ENCODE data around the gene ARMH2. TPM values are rescaled to one million over a fixed set of nuclear protein-coding genes. Genes with fewer than 3 reads are reported as not detected.

Gene ARMH2
- total RNA-seq, 1 donor: not detected

DNA sequence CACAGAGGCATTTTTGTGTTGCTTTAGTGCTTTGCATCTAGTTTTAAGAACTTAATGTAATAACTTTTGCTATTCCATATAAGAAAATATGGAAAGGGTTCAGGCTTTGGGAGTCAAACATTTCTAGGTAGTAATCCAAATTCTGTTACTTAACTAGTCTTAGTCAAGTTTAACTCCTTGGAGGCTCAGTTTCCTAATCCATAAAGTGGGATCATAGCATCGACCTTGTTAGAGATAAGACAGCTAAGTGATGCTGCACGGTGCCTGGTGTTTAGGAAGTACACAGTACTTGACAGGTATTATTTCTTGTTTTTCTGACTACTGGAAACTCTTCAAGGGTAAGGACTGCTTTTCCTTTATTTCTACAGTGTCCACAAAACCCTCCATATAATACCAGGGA is 24.5 kb upstream of the ARMH2 start:
- TF ChIP-seq, protein P1, sequence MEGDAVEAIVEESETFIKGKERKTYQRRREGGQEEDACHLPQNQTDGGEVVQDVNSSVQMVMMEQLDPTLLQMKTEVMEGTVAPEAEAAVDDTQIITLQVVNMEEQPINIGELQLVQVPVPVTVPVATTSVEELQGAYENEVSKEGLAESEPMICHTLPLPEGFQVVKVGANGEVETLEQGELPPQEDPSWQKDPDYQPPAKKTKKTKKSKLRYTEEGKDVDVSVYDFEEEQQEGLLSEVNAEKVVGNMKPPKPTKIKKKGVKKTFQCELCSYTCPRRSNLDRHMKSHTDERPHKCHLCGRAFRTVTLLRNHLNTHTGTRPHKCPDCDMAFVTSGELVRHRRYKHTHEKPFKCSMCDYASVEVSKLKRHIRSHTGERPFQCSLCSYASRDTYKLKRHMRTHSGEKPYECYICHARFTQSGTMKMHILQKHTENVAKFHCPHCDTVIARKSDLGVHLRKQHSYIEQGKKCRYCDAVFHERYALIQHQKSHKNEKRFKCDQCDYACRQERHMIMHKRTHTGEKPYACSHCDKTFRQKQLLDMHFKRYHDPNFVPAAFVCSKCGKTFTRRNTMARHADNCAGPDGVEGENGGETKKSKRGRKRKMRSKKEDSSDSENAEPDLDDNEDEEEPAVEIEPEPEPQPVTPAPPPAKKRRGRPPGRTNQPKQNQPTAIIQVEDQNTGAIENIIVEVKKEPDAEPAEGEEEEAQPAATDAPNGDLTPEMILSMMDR (IDR thresholded peaks at IDR 0.05; ENCODE audit: insufficient read depth, low read length): no peak
- H3K4me3 ChIP-seq (ENCODE audit: low read depth, low read length): no peak overlapping the region

DNA sequence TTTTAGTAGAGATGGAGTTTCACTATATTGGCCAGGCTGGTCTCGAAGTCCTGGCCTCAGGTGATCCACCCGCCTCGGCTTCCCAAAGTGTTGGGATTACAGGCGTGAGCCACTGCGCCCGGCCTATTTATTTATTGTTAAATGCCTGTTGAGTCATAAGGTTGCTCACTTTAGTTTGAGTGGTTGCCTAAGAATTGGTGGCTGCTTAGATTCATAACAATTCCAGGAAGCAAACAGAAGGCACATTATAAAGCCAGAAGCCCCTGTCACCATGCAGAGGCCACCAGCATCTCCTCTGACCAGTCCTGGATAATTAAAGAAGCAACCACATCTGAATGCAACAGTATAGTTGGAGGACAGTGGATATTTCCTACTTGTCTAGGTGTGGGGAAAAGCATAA is 24.0 kb upstream of the ARMH2 start:
- TF ChIP-seq, protein P1 (IDR thresholded peaks at IDR 0.05; ENCODE audit: insufficient read depth, low read length): no peak
- H3K4me3 ChIP-seq (ENCODE audit: low read depth, low read length): no peak overlapping the region
- DNase-seq (ENCODE audit: low read depth): no peak

More for the DNA sequence above, 24.5 kb upstream of the ARMH2 start:
- DNase-seq (ENCODE audit: low read depth): no peak

DNA sequence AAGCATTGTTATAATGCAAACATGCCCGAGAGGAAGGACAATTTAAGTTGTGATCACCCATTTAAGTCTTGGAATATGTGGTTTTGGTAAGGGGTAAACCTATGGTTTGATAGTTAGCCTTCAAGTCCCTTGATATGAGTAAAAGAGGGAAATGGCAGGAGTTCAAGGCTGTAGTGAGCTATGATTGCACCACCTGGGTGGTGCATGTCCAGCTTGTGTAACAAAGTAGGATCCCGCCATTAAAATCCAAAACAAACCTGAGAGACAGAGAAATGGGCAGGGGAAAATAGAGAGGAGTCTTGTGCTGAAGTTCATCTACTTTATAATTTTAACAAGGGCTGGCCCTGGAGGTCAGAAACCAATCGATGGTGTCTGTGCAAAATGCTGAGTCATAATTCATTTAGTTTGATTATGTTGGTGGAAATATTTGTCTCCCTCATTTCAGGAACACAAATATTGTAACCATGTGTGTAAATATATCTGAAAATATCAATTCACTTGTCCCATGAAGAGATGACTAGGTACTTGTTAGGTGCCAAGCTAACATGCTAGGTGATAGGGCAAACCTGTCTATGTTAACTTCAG is 23.2 kb upstream of the ARMH2 start:
- H3K4me3 ChIP-seq (ENCODE audit: low read depth, low read length): no peak overlapping the region
- TF ChIP-seq, protein P1 (IDR thresholded peaks at IDR 0.05; ENCODE audit: insufficient read depth, low read length): no peak
- no peak for DNase-seq (ENCODE audit: low read depth)

DNA sequence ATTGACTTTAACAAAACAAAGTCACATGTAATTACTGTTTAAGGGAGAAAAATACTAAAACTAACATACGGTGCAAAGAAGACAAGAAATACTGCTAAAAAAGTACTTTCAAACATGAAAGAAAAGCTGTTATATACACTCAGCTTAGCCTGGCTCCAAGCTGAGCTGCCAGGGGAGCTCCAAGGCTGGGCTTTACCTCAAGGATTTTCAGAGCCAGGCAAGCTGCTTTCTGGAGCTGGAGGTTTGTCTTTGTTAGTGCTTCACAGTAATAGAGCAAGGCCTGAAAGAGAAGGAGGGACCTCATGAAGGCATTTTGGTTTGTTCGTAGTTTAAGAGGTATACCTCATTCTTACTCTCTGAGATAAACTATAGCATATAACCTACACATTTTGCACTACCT is 19.6 kb upstream of the ARMH2 start:
- TF ChIP-seq, protein P1 (IDR thresholded peaks at IDR 0.05; ENCODE audit: insufficient read depth, low read length): no peak
- no peak overlapping the region for H3K4me3 ChIP-seq (ENCODE audit: low read depth, low read length)
- DNase-seq (ENCODE audit: low read depth): no peak

DNA sequence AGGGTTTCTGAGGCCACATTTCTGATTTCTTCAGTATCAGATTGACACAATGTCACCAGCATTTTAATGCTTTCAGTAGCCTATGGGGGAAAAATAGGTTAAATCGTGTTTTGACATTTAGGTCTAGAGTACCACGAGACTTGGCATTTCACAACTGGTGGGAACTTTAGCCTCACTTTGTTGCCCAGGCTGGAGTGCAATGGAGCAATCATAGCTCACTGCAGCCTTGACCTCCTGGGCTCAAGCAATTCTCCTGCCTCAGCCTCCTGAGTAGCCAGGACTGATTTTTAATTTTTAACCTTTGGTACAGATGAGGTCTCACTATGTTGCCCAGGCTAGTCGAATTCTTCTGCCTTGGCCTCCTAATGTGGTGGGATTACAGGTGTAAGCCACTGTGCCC is 11.0 kb upstream of the ARMH2 start:
- TF ChIP-seq, protein P1 (IDR thresholded peaks at IDR 0.05; ENCODE audit: insufficient read depth, low read length): no peak
- no peak overlapping the region for H3K4me3 ChIP-seq (ENCODE audit: low read depth, low read length)
- no peak for DNase-seq (ENCODE audit: low read depth)

DNA sequence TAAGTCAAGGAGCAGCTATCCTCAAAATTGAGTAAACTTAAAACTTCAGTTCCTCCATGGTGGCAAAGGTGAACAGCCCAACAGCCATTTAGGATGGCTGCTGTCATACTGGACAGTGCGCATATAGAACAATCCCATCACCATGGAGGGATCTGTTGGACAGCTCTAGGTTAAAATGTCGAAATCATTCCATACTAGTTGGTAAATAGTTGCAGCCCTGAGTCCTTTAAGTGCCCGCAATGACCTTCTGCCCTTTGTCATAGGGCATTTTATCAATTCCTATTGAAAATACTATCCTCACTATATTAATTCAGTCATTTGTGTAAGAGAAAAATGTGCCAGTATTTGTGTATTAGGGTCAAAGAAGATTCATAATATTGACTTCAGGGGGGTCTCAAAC is 8.9 kb upstream of the ARMH2 start:
- no peak for DNase-seq (ENCODE audit: low read depth)
- H3K4me3 ChIP-seq (ENCODE audit: low read depth, low read length): no peak overlapping the region
- TF ChIP-seq, protein P1 (IDR thresholded peaks at IDR 0.05; ENCODE audit: insufficient read depth, low read length): no peak

All from fibroblast of the aortic adventitia (primary cell).